Measurements from ENCODE around the gene NPAS3.

- no peak for TF ChIP-seq ZNF530 (tag by site-specific recombination; IDR thresholded peaks at IDR 0.05; ENCODE audit: low read depth)
- no peak for TF ChIP-seq ZNF571 (tag by site-specific recombination; IDR thresholded peaks at IDR 0.05)
- TF ChIP-seq ZNF221 (tag by site-specific recombination; IDR thresholded peaks at IDR 0.05; ENCODE audit: borderline replicate concordance): no peak
- TF ChIP-seq ZSCAN30 (tag by site-specific recombination; IDR thresholded peaks at IDR 0.05): no peak
- no peak for TF ChIP-seq CTCF (tag by site-specific recombination; IDR thresholded peaks at IDR 0.05)
- TF ChIP-seq ZNF629 (tag by site-specific recombination; IDR thresholded peaks at IDR 0.05): no peak
- TF ChIP-seq YY1 (tag by site-specific recombination; IDR thresholded peaks at IDR 0.05): no peak
- TF ChIP-seq SP3 (tag by site-specific recombination; IDR thresholded peaks at IDR 0.05): no peak
- TF ChIP-seq, protein P1, sequence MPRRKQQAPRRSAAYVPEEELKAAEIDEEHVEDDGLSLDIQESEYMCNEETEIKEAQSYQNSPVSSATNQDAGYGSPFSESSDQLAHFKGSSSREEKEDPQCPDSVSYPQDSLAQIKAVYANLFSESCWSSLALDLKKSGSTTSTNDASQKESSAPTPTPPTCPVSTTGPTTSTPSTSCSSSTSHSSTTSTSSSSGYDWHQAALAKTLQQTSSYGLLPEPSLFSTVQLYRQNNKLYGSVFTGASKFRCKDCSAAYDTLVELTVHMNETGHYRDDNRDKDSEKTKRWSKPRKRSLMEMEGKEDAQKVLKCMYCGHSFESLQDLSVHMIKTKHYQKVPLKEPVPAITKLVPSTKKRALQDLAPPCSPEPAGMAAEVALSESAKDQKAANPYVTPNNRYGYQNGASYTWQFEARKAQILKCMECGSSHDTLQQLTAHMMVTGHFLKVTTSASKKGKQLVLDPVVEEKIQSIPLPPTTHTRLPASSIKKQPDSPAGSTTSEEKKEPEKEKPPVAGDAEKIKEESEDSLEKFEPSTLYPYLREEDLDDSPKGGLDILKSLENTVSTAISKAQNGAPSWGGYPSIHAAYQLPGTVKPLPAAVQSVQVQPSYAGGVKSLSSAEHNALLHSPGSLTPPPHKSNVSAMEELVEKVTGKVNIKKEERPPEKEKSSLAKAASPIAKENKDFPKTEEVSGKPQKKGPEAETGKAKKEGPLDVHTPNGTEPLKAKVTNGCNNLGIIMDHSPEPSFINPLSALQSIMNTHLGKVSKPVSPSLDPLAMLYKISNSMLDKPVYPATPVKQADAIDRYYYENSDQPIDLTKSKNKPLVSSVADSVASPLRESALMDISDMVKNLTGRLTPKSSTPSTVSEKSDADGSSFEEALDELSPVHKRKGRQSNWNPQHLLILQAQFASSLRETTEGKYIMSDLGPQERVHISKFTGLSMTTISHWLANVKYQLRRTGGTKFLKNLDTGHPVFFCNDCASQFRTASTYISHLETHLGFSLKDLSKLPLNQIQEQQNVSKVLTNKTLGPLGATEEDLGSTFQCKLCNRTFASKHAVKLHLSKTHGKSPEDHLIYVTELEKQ (tag by site-specific recombination; IDR thresholded peaks at IDR 0.05; ENCODE audit: borderline replicate concordance): no peak
- no peak for TF ChIP-seq KLF10 (tag by site-specific recombination; IDR thresholded peaks at IDR 0.05)
- no peak for TF ChIP-seq ZBTB7A (tag by site-specific recombination; IDR thresholded peaks at IDR 0.05; ENCODE audit: low read depth)
These were observed 525.7 kb downstream of the NPAS3 start for GRCh38 chr14:33464254-33464962.
